Muscle layer of duodenum (tissue), 2 donors: Measurements from ENCODE around the gene NDUFA9.

Experiments used
- H3K27ac ChIP-seq: one replicate; pipeline ENCODE4 v1.7.0; 2013; ENCODE audit warnings: mild to moderate bottlenecking, low read length
- H3K27me3 ChIP-seq: one replicate; pipeline ENCODE4 v1.7.0; 2013; ENCODE audit warnings: low read depth, mild to moderate bottlenecking, control low read depth, low read length
- H3K36me3 ChIP-seq, 2 donors: one replicate each; pipeline ENCODE4 v1.7.0; 2013; ENCODE audit warnings: low read length in 2 of 2, control low read depth in 1 of 2, mild to moderate bottlenecking in 1 of 2; ENCODE audit not compliant: insufficient read depth in 2 of 2, control insufficient read depth in 1 of 2
- H3K4me1 ChIP-seq, 2 donors: one replicate each; pipeline ENCODE4 v1.7.0; 2013; ENCODE audit warnings: low read length in 2 of 2, mild to moderate bottlenecking in 2 of 2, control low read depth in 1 of 2, moderate library complexity in 1 of 2; ENCODE audit not compliant: insufficient read depth in 2 of 2, control insufficient read depth in 1 of 2
- H3K4me3 ChIP-seq, 2 donors: one replicate each; pipeline ENCODE4 v1.7.0; 2013; ENCODE audit warnings: low read length in 2 of 2, low read depth in 1 of 2, mild to moderate bottlenecking in 1 of 2
- H3K9me3 ChIP-seq, 2 donors: one replicate each; pipeline ENCODE4 v1.7.0; 2013; ENCODE audit warnings: low read length in 2 of 2, control low read depth in 1 of 2, mild to moderate bottlenecking in 1 of 2; ENCODE audit not compliant: control insufficient read depth in 1 of 2
- donor health status: healthy.

The NDUFA9 gene

GRCh38 chr12:4630262-4630661 is 18.7 kb upstream of the NDUFA9 start:
- Histone ChIP-seq H3K27me3 (no peaks in the 10 kb centered on the region), H3K4me3 (no peak overlapping the region), H3K4me1 (no peaks in the 10 kb centered on the region), H3K36me3 (no peaks in the 10 kb centered on the region), H3K27ac (no peak overlapping the region), H3K9me3 (no peaks in the 10 kb centered on the region)

DNA sequence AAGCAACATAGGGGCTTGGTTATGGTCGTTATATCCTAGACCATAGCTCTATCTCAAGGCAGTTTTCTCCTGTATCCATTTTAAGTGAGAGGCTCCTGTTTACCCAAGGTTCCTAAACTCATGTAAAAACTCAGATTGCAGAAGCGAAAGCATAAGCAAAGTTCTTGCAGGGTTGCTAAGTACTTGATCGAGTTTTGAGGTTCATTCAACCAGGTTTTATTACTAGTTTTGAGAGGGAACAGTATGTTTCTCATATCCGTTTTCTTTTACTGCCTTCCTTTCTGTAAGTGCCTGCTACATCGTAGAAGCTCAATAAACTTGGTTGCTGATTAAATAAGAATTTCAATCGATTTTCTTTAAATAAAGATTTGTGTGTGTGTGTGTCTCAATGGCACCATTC is 5.2 kb upstream of the NDUFA9 start:
- H3K4me3 ChIP-seq = no peak overlapping the region
- no peaks in the 10 kb centered on the region for H3K27me3 ChIP-seq
- no peaks in the 10 kb centered on the region for H3K9me3 ChIP-seq
- peaks cover 0 to 6% of the 10 kb centered on the region in 2 donors for H3K4me1 ChIP-seq
- no peak overlapping the region for H3K27ac ChIP-seq
- H3K36me3 ChIP-seq = no peaks in the 10 kb centered on the region

DNA sequence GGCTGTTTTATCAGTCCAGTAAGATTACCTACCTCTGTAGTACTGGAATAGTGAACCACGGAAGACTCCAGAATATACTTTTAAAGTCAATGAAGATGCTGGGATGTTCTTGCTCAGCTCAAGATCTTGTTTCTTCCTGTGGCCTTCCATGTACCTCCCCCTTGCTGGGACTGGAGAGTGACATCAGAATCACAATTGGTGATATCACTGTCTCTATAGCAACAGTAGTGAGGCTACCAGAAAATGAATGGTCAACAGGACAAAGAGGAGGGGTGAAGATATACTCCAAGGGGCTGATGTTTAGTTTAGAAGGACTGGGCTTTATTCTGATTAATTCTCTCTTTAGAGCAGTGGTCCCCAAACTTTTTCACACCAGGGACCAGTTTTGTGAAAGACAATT is 3.9 kb upstream of the NDUFA9 start:
- no peaks in the 10 kb centered on the region for H3K27me3 ChIP-seq
- no peak overlapping the region for H3K27ac ChIP-seq
- peaks cover 1 to 11% of the 10 kb centered on the region in 2 donors for H3K4me1 ChIP-seq
- H3K36me3 ChIP-seq = no peaks in the 10 kb centered on the region
- no peaks in the 10 kb centered on the region for H3K9me3 ChIP-seq
- no peak overlapping the region for H3K4me3 ChIP-seq

DNA sequence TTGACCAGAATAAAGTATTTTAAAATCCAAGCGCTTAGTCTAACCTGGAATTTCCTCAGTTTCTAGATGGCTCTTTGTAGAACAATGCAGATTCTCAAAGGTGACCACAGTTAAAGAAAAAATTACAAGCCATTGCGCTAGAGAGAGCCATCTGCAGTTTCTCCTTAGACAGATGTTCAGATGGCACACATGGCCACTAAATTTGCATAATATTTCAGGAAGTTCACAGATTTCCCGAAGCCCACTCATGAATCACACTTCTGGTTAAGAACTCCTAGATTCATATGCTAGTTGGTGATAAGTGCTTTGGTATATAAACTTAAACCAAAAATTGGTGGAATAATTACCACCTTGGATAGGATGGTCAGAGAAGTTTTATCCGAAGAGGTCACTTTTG is 812 bp upstream of the NDUFA9 start:
- peak overlapping the region; percentile 83 to 91 for H3K4me3 ChIP-seq

GRCh38 chr12:4649358-4649661 is 396 bp downstream of the NDUFA9 start:
- H3K27me3 ChIP-seq = no peaks in the 10 kb centered on the region
- H3K9me3 ChIP-seq = no peaks in the 10 kb centered on the region
- peak overlapping the region; percentile 86 for H3K27ac ChIP-seq
- peaks cover 0 to 5% of the 10 kb centered on the region in 2 donors for H3K36me3 ChIP-seq
- H3K4me3 ChIP-seq = peak overlapping the region; percentile 83 to 91
- peaks cover 8 to 28% of the 10 kb centered on the region in 2 donors for H3K4me1 ChIP-seq

More for the DNA sequence above, 812 bp upstream of the NDUFA9 start:
- Histone ChIP-seq H3K9me3 (no peaks in the 10 kb centered on the region), H3K27me3 (no peaks in the 10 kb centered on the region), H3K4me1 (peaks cover 8 to 24% of the 10 kb centered on the region in 2 donors), H3K27ac (peak overlapping the region; percentile 86), H3K36me3 (no peaks in the 10 kb centered on the region)

- Histone ChIP-seq H3K4me1 (peaks cover 8 to 23% of the 10 kb centered on the region in 2 donors), H3K36me3 (peaks cover 31 to 41% of the 10 kb centered on the region in 2 donors), H3K4me3 (no peak overlapping the region)
These were observed 4.3 kb downstream of the NDUFA9 start for GRCh38 chr12:4653257-4653656.

GRCh38 chr12:4653691-4654090 is 4.8 kb downstream of the NDUFA9 start:
- Histone ChIP-seq H3K9me3 (no peaks in the 10 kb centered on the region), H3K4me1 (peaks cover 8 to 22% of the 10 kb centered on the region in 2 donors), H3K27ac (no peak overlapping the region), H3K36me3 (peaks cover 32 to 44% of the 10 kb centered on the region in 2 donors), H3K4me3 (no peak overlapping the region), H3K27me3 (no peaks in the 10 kb centered on the region)

More at GRCh38 chr12:4653257-4653656, 4.3 kb downstream of the NDUFA9 start:
- no peaks in the 10 kb centered on the region for H3K27me3 ChIP-seq
- H3K9me3 ChIP-seq = no peaks in the 10 kb centered on the region
- no peak overlapping the region for H3K27ac ChIP-seq

DNA sequence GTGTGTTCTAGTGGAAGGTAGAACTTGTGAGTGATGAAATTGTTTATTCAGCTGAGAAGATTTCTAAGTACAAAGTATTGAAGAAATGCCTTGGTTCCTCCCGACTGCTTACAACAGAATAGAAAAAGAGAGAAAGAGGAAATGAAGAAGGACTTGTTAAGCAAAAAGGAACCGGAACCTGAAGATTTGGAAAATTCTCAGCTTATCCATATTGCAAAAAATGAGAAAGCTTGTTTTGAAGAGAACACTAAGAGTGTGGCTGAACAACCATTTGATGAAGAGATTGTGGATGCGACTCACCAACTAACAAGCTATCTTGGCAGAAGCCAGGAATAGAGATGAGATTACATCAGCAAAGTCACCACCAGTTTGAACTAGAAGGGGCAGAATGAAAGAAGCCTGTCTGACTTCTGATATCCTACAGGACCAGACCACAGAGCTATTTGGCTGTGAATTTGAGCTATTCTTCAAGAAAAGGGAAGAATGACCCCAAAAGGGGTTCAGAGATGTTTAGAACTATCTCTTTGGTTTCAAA is 15.1 kb downstream of the NDUFA9 start:
- H3K27ac ChIP-seq = no peak overlapping the region
- peaks cover 85 to 94% of the 10 kb centered on the region in 2 donors for H3K36me3 ChIP-seq
- H3K9me3 ChIP-seq = no peaks in the 10 kb centered on the region
- H3K4me1 ChIP-seq = no peaks in the 10 kb centered on the region
- H3K27me3 ChIP-seq = no peaks in the 10 kb centered on the region
- no peak overlapping the region for H3K4me3 ChIP-seq

DNA sequence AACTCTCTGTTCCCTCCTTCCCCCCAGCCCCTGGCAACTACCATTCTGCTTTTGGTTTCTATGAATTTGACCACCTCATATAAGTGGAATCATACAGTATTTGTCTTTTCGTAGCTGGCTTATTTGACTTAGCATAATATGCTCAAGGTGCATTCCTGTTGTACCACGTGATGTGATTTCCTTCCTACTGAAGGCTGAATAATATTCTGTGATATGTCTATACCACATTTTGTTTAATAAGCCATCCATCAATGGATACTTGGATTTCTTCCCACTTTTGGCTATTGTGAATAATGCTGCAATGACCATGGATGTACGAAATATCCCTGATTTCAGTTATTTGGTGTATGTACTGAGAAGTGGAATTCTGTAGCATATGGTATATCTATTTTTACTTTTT is 16.3 kb downstream of the NDUFA9 start:
- no peak overlapping the region for H3K27ac ChIP-seq
- H3K27me3 ChIP-seq = no peaks in the 10 kb centered on the region
- no peaks in the 10 kb centered on the region for H3K9me3 ChIP-seq
- H3K36me3 ChIP-seq = peaks cover 85 to 94% of the 10 kb centered on the region in 2 donors
- no peak overlapping the region for H3K4me3 ChIP-seq
- no peaks in the 10 kb centered on the region for H3K4me1 ChIP-seq

- no peak overlapping the region for H3K27ac ChIP-seq
- H3K36me3 ChIP-seq = peaks cover 8 to 28% of the 10 kb centered on the region in 2 donors
- H3K9me3 ChIP-seq = no peaks in the 10 kb centered on the region
- no peaks in the 10 kb centered on the region for H3K4me1 ChIP-seq
- H3K27me3 ChIP-seq = no peaks in the 10 kb centered on the region
- H3K4me3 ChIP-seq = no peak overlapping the region
These were observed 30.8 kb downstream of the NDUFA9 start for GRCh38 chr12:4679711-4680110.

- H3K4me3 ChIP-seq = no peak overlapping the region
- H3K9me3 ChIP-seq = no peaks in the 10 kb centered on the region
- H3K36me3 ChIP-seq = peaks cover 22 to 46% of the 10 kb centered on the region in 2 donors
- H3K27me3 ChIP-seq = no peaks in the 10 kb centered on the region
- no peaks in the 10 kb centered on the region for H3K4me1 ChIP-seq
- H3K27ac ChIP-seq = no peak overlapping the region
These were observed 32.8 kb downstream of the NDUFA9 start for GRCh38 chr12:4681732-4682131.

DNA sequence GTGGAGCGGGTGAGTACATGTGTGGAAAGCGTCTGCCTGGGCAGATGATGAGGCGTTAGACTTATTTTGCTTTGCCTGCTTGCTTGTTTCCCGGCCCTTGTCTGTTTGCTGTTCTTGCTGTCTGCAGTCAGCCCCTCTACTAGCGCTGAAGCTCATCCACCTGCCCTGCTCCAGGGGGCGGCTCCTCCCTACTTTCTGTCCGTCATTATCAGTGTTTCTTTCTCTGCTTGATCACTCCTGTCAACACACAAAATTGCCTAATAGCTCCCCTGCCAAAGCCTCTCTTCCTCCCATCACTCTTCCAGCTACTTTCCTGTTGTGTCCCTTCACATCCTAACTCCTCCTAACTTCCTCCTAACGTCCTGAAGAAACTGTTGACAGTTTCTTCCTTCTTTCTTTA is 36.4 kb downstream of the NDUFA9 start:
- H3K9me3 ChIP-seq = no peaks in the 10 kb centered on the region
- H3K27ac ChIP-seq = no peak overlapping the region
- no peaks in the 10 kb centered on the region for H3K4me1 ChIP-seq
- H3K36me3 ChIP-seq = peaks cover 31 to 72% of the 10 kb centered on the region in 2 donors
- H3K27me3 ChIP-seq = no peaks in the 10 kb centered on the region
- no peak overlapping the region for H3K4me3 ChIP-seq
